Measurements from ENCODE around the gene PBX1.

PBX1 gene

DNA sequence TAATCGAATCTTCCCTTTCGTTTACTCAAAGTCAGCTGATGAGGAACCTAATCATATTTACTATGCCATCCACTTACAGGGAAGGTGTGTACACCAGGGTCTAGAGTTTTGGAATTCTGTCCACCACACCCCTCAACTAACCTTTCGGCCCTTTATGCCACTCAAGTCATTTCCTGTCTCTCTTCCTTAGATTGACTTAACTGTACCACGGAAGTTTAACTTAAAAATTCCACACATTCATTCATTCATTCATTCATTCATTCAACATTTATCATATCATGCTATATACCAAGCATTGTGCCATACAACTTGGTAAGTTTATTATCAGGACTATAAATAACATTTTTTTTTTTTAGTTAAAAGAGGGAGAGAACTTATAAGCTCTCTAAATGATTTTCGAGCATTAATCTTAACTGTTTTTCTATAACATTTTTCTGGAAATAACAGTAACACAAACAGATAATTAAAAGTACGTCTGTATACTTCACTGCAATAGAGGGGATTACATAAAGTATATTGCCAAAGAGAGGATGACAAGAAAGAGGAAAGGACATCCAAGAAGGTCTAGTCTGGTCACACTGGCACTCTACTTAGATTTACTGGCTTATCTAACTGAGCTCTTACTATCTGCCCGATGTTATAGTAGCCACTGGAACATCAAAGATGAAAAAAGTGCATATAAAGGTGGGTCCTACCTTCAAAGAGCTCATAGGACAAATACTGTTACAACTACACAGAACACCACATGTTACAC is 243.7 kb downstream of the PBX1 start:
- no peak for DNase-seq
- in situ Hi-C loops (cut with HindIII; ENCODE audit: low pct_ligation_motif_present, low pct_unique_long_range_greater_than_20kb, low sequenced_read_pairs) = no loop called here

GRCh38 chr1:164803366-164803765 is 244.4 kb downstream of the PBX1 start:
- no peak for DNase-seq
- in situ Hi-C loops (cut with HindIII; ENCODE audit: low pct_ligation_motif_present, low pct_unique_long_range_greater_than_20kb, low sequenced_read_pairs) = no loop called here

GRCh38 chr1:164804366-164804765 is 245.4 kb downstream of the PBX1 start:
- in situ Hi-C loops (cut with HindIII; ENCODE audit: low pct_ligation_motif_present, low pct_unique_long_range_greater_than_20kb, low sequenced_read_pairs) = no loop called here
- no peak for DNase-seq

DNA sequence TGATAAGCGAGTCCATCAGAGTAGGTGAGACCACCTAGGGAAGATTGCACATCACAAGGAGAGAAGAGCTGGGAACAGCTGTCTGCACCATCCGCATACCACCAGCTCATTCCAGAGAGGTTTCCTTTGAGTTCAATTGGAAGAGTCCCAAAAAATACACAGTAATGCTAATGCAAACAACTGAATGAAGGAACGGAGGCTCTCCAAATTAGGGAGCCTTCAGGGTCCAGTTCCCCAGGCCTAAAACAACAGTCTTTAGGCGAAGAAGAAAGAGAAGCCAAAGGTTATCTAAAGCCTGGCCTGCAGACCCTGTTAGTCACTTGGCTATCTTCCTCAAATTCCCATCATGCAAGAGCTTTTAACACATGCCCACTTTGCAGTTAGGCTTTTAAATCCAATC is 246.4 kb downstream of the PBX1 start:
- in situ Hi-C loops (cut with HindIII; ENCODE audit: low pct_ligation_motif_present, low pct_unique_long_range_greater_than_20kb, low sequenced_read_pairs) = no loop called here
- DNase-seq = no peak

DNA sequence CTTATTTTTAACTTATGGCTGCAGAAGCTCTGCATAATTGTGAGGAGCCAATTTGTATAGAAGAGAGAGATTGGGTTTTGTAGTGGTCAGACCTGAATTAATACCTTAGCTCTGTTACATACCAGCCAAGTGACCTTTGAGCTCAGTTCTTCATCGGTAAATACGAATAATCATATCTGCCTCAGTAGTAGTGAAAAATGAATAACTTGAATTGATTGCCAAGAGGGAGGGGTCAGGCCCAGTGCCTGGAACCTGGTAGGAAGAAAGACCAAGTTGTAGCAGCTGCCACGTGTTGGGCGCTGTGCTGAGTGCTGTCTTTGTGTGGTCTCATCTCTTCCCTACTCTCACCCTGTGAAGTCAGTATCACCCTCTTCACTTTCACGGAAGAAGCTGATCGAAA is 247.5 kb downstream of the PBX1 start:
- in situ Hi-C loops (cut with HindIII; ENCODE audit: low pct_ligation_motif_present, low pct_unique_long_range_greater_than_20kb, low sequenced_read_pairs) = no loop called here

DNA sequence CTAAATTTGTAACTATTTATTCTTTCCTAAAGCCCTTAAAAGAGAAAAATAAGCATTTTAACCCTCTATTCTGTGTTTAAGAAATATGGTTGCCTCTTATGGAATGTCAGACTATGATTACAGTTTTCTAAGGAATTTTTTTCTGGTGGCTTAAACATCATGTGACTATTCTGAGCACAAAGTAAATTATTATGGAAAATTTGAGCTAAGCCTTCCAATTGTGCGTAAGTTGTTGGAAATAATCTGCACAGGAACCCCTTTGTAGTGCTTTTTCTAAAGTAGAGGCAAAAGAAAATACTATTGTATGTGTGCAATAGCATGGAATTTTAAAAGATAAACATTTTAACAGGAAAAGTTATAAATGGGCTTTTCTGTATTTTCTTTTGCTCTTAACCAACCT is 254.8 kb downstream of the PBX1 start:
- in situ Hi-C loops (cut with HindIII; ENCODE audit: low pct_ligation_motif_present, low pct_unique_long_range_greater_than_20kb, low sequenced_read_pairs) = no loop called here
- DNase-seq = no peak

More for the DNA sequence above, 247.5 kb downstream of the PBX1 start:
- DNase-seq = no peak

GRCh38 chr1:164821648-164822047 is 262.7 kb downstream of the PBX1 start:
- DNase-seq = no peak
- in situ Hi-C loops (cut with HindIII; ENCODE audit: low pct_ligation_motif_present, low pct_unique_long_range_greater_than_20kb, low sequenced_read_pairs) = no loop called here

DNA sequence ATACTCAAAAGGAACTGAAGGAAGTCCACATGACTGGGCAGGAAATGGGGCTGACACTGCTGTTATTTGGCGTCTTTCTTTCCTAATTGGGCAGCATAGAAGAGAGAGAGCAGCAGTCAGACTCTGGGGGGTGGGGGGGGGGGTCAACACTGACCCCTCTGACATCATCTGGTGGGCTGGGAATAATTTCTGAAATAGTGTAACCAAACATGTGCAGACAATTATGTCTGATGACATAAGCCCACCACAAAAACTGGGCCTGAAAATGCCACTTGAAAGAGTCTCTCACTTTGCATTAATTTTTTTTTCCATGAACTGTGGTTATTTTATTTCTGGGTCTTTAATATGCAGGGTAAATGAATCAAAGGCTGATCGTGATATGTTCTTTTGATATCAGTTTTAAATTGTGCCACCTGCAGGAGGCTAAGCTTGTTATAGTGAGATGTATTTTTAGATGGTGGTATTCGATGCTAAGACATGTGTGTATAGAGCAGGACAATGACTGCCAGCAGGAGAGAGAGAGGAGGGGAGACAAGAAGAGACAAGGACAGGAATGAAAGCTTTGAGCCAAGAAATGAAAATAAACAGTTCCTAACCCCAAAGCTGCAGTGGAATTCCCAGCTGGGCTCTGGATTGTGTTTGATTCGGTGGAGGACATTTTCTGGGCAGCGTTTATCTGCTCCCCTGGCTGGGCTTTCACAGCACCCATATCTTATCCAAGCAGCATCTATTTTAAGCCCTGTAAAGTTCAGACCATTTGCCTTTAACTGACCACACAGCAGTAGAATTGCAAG is 264.7 kb downstream of the PBX1 start:
- no peak for DNase-seq
- in situ Hi-C loops (cut with HindIII; ENCODE audit: low pct_ligation_motif_present, low pct_unique_long_range_greater_than_20kb, low sequenced_read_pairs) = no loop called here

DNA sequence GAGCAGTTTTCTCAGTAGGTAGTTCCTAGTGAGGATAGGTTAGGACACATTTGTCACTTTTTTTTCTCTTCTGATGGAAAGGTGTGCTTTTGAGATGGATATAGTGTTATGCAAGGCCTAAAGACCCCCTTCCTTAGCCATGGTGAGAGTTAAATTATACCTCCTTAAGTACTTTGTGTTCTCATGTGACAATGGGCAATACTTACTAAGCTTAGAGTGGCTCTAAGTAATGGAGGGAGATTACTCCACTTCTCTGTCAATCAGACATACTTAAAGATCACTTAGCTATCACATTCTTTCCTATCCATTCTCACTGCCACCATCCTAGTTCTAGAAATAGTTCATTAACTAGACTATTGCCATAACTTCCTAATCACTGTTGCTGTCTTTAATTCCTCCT is 265.6 kb downstream of the PBX1 start:
- DNase-seq = no peak
- in situ Hi-C loops (cut with HindIII; ENCODE audit: low pct_ligation_motif_present, low pct_unique_long_range_greater_than_20kb, low sequenced_read_pairs) = no loop called here

DNA sequence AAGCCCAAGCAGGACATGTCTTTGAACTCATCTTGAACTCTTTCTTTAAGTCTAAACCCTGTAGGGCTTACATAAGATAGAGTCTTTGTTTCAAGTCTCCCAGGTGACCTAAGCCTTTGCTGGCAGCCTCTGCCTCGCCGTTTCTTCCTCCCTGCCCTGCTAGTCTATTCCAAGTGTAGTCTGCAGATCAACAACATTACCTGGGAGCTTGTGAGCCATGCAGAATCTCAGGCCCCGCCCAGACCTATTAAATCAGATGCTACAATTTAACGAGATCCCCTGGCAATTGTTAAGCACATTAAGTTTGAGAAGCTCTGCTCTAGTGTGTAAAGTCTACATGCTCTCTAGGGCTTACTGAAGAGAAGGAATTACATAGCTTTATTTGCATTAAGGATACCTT is 271.6 kb downstream of the PBX1 start:
- DNase-seq = no peak

DNA sequence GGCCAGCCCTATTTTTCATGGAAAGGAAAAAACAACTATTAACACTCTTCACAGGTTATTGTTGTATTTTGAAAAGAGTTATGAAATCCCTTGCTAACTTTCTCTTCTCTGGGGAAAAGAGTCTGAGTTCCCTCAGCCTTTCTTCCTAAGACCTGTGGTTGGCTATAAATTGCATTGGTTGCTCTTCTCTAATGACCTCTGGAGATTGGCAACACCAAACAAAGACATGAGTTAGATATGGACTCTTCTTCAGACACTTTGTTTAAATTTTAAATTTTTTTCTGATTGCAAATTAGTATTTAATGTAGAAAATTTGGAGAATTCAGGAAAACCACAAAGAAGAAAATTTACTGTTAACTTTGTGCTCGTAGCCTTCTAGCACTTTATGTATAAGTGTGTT is 275.7 kb downstream of the PBX1 start:
- in situ Hi-C loops (cut with HindIII; ENCODE audit: low pct_ligation_motif_present, low pct_unique_long_range_greater_than_20kb, low sequenced_read_pairs) = no loop called here
- no peak for DNase-seq

More for the DNA sequence above, 271.6 kb downstream of the PBX1 start:
- in situ Hi-C loops (cut with HindIII; ENCODE audit: low pct_ligation_motif_present, low pct_unique_long_range_greater_than_20kb, low sequenced_read_pairs) = no loop called here

DNA sequence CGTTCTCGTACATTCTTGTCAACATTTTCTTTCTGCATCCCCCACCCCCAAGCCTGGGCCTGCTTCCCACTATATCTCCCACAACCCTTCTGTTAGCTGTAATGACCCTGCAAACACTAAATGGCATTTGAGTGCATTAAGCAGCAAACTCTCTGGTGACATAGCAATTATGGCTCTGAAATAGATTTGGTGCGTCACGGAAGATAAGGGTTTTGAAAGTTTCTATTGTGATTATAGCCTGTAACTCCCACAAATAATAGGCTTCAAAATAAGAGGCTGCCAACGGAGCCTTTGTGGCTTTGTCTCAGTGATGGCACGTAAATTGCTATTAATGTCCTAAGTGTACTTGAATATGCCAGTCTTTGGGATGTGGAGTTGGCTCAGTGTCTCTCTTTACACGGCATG is 277.6 kb downstream of the PBX1 start:
- in situ Hi-C loops (cut with HindIII; ENCODE audit: low pct_ligation_motif_present, low pct_unique_long_range_greater_than_20kb, low sequenced_read_pairs) = no loop called here
- no peak for DNase-seq

DNA sequence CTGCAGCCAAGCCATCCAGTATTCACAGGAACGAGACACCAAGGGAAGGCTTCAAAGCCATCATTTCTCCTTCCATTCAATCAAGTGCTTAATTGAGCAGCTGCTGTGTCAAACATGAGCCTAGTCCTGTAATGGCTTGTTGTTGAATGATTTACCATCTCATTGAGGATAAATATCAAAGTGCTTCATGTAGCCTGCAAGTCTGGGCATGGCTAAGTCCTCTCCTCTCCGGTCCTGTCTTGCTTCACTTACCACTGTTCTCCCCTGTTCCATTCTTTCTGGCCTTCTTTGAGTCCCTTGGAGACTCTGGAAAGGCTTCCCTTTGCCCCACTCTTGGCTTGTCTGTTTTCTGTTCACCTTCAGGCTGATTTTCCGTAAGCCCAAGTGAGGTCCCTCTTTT is 279.8 kb downstream of the PBX1 start:
- DNase-seq = no peak
- in situ Hi-C loops (cut with HindIII; ENCODE audit: low pct_ligation_motif_present, low pct_unique_long_range_greater_than_20kb, low sequenced_read_pairs) = no loop called here

DNA sequence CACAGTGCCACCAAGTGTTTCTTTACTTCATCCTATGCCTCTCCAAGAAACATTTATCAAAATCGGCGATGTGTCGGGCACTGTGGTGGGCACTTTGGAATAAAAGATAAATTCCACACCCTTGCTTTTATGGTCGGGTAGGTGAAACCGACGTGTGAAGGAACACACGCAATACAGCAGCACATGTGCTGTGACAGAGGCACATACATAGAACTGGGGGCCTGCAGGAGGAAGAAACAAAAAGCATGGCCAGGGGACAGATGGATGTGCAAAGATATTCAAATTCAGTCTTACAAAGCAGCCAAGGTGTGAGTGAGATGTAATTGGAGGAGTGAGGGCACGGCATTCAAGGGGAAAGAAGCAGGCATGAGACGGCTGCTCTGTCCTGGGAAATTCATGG is 282.0 kb downstream of the PBX1 start:
- in situ Hi-C loops (cut with HindIII; ENCODE audit: low pct_ligation_motif_present, low pct_unique_long_range_greater_than_20kb, low sequenced_read_pairs) = no loop called here
- DNase-seq = no peak

DNA sequence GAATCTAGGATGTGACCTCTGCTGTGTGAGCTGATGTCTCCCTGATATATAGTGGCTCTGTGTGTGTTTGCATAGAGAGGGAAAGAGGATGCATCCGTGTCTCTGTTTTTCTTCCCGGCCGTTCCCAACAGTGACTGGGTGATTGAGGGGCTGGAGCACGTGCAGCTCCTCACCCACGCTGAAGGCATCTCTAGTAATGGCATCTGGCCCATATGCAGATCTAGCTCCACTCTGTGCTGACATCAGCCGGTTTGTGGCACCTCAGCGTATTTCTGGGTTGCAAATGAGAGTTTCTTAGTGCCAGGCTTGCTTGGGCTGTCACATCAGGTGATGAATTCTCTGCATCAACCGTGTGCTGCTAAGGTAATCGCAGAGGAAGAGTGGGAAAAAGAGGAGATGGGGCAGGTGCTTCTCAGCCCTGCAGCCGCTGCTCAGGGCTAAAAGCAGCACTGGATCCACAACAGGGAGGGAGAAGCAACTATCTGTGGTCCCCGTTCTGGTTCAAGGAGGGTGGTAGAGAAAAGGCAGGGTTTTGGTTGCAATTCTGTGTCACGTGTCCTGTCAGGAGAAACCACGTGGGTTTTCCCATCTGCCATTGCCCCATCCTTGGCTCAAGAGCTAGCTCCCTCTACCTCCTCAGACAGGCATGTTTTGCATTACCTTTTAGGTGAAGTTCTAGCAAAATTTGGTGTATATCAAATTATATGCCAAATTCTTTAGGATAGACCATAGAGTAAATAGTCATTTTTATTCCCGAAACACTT is 282.9 kb downstream of the PBX1 start:
- DNase-seq = no peak
- in situ Hi-C loops (cut with HindIII; ENCODE audit: low pct_ligation_motif_present, low pct_unique_long_range_greater_than_20kb, low sequenced_read_pairs) = no loop called here

- in situ Hi-C loops (cut with HindIII; ENCODE audit: low pct_ligation_motif_present, low pct_unique_long_range_greater_than_20kb, low sequenced_read_pairs) = no loop called here
- DNase-seq = no peak
These were observed 283.9 kb downstream of the PBX1 start for GRCh38 chr1:164842870-164843269.

GRCh38 chr1:164843743-164844500 is 284.9 kb downstream of the PBX1 start:
- no peak for DNase-seq
- in situ Hi-C loops (cut with HindIII; ENCODE audit: low pct_ligation_motif_present, low pct_unique_long_range_greater_than_20kb, low sequenced_read_pairs) = no loop called here

GRCh38 chr1:164846731-164847691 is 288.0 kb downstream of the PBX1 start:
- in situ Hi-C loops (cut with HindIII; ENCODE audit: low pct_ligation_motif_present, low pct_unique_long_range_greater_than_20kb, low sequenced_read_pairs) = no loop called here
- no peak for DNase-seq

All from ACHN (cell line).